Measurements from ENCODE around the gene CECR2. TPM values are rescaled to one million over a fixed set of nuclear protein-coding genes. Genes with fewer than 3 reads are reported as not detected.
A peak's percentile ranks its signal among the peaks of the same experiment; 100 is the strongest.

Gene CECR2
- total RNA-seq, 1 experiment from 2014 or later, result 3.6 TPM

GRCh38 chr22:17349172-17349571, 20.1 kb upstream of the CECR2 start:
- DNase-seq (ENCODE audit: low read depth, low spot score), result no peak
- TF ChIP-seq TCF7L2 (IDR thresholded peaks at IDR 0.05; ENCODE audit: low read depth, low read length) (no peak), POLR2AphosphoS5 (IDR thresholded peaks at IDR 0.05; ENCODE audit: low read depth, low read length) (no peak)
- POLR2A ChIA-PET, result interaction anchor here (0.6 to 0.7 kb wide), 2 partner anchors 10 to 149 kb away, joined by 3 read pairs; no protein-coding TSS in a partner anchor
- CTCF ChIA-PET, result interaction anchor here (0.5 kb wide), 1 partner anchor 175 kb away, joined by 11 read pairs; no protein-coding TSS in a partner anchor
- Histone ChIP-seq H3K4me3 (ENCODE audit: low read depth in 2 of 2, low read length in 2 of 2) (peak overlapping the region; percentile 4 to 11; a peak in 3 of 4 replicates), H3K27me3 (ENCODE audit: control insufficient read depth, insufficient read depth, low read length) (no peaks in the 10 kb centered on the region), H3K27ac (ENCODE audit: low read length) (no peak overlapping the region), H3K36me3 (ENCODE audit: control insufficient read depth, insufficient read depth, low read length) (no peaks in the 10 kb centered on the region), H3K9me3 (ENCODE audit: control insufficient read depth, insufficient read depth, low read depth, low read length) (no peaks in the 10 kb centered on the region), H3K4me1 (ENCODE audit: control insufficient read depth, insufficient read depth, low read length) (peaks cover 3% of the 10 kb centered on the region; the same call in 1 of the 2 replicates)
- BruUV-seq (replicated peaks), result no TSS peak
- in situ Hi-C loops (cut with HindIII; ENCODE audit: low pct_unique_long_range_greater_than_20kb, low sequenced_read_pairs), result no loop called here
- intact Hi-C loops (cut with micrococcal nuclease; ENCODE audit: unreplicated experiment), result no loop called here
- ATAC-seq, result no peak

GRCh38 chr22:17350292-17350691, 19.0 kb upstream of the CECR2 start:
- in situ Hi-C loops (cut with HindIII; ENCODE audit: low pct_unique_long_range_greater_than_20kb, low sequenced_read_pairs) (no loop called here), intact Hi-C loops (cut with micrococcal nuclease; ENCODE audit: unreplicated experiment) (no loop called here)
- Histone ChIP-seq H3K36me3 (ENCODE audit: control insufficient read depth, insufficient read depth, low read length) (no peaks in the 10 kb centered on the region), H3K4me1 (ENCODE audit: control insufficient read depth, insufficient read depth, low read length) (peaks cover 3% of the 10 kb centered on the region; the same call in 1 of the 2 replicates), H3K27ac (ENCODE audit: low read length) (no peak overlapping the region), H3K9me3 (ENCODE audit: control insufficient read depth, insufficient read depth, low read depth, low read length) (no peaks in the 10 kb centered on the region), H3K4me3 (ENCODE audit: low read depth in 2 of 2, low read length in 2 of 2) (no peak overlapping the region), H3K27me3 (ENCODE audit: control insufficient read depth, insufficient read depth, low read length) (no peaks in the 10 kb centered on the region)
- TF ChIP-seq TCF7L2 (IDR thresholded peaks at IDR 0.05; ENCODE audit: low read depth, low read length) (no peak), POLR2AphosphoS5 (IDR thresholded peaks at IDR 0.05; ENCODE audit: low read depth, low read length) (no peak), SIN3A (IDR thresholded peaks at IDR 0.05; ENCODE audit: borderline replicate concordance, insufficient read depth, low read depth, low read length) (no peak), CTCF (IDR thresholded peaks at IDR 0.05) (no peak), REST (IDR thresholded peaks at IDR 0.05; ENCODE audit: insufficient read depth in 1 of 2, low read depth in 2 of 2, low read length in 1 of 2) (no peak)
- DNase-seq (ENCODE audit: low read depth, low spot score) (no peak), ATAC-seq (no peak)
- POLR2A ChIA-PET, result no interaction called here
- no TSS peak for BruUV-seq (replicated peaks)
- CTCF ChIA-PET, result interaction anchor here (0.7 kb wide), 1 partner anchor 152 kb away, joined by 4 read pairs; no protein-coding TSS in a partner anchor

- Histone ChIP-seq H3K4me1 (ENCODE audit: control insufficient read depth, insufficient read depth, low read length) (peaks cover 3% of the 10 kb centered on the region; the same call in 1 of the 2 replicates), H3K27me3 (ENCODE audit: control insufficient read depth, insufficient read depth, low read length) (no peaks in the 10 kb centered on the region), H3K4me3 (ENCODE audit: low read depth in 2 of 2, low read length in 2 of 2) (no peak overlapping the region), H3K36me3 (ENCODE audit: control insufficient read depth, insufficient read depth, low read length) (no peaks in the 10 kb centered on the region), H3K9me3 (ENCODE audit: control insufficient read depth, insufficient read depth, low read depth, low read length) (no peaks in the 10 kb centered on the region), H3K27ac (ENCODE audit: low read length) (no peak overlapping the region)
- POLR2A ChIA-PET, result no interaction called here
- intact Hi-C loops (cut with micrococcal nuclease; ENCODE audit: unreplicated experiment) (no loop called here), in situ Hi-C loops (cut with HindIII; ENCODE audit: low pct_unique_long_range_greater_than_20kb, low sequenced_read_pairs) (no loop called here)
- DNase-seq (ENCODE audit: low read depth, low spot score) (no peak), ATAC-seq (no peak)
- TF ChIP-seq CTCF (IDR thresholded peaks at IDR 0.05) (no peak), TCF7L2 (IDR thresholded peaks at IDR 0.05; ENCODE audit: low read depth, low read length) (no peak), SIN3A (IDR thresholded peaks at IDR 0.05; ENCODE audit: borderline replicate concordance, insufficient read depth, low read depth, low read length) (no peak), POLR2AphosphoS5 (IDR thresholded peaks at IDR 0.05; ENCODE audit: low read depth, low read length) (no peak), REST (IDR thresholded peaks at IDR 0.05; ENCODE audit: insufficient read depth in 1 of 2, low read depth in 2 of 2, low read length in 1 of 2) (no peak)
- CTCF ChIA-PET, result no interaction called here
- BruUV-seq (replicated peaks), result no TSS peak
Measured at GRCh38 chr22:17352798-17353197, 16.5 kb upstream of the CECR2 start.
